Cerebellar cortex (tissue), 1 donor: Measurements from ENCODE around the gene NUDT4.
"Not testable (repeated sequence)": the region's sequence is repeated elsewhere in the genome, so short reads cannot be mapped to it uniquely, and the experiment has no call there.

Source experiments
- DNase-seq: peaks from one replicate; pipeline ENCODE4 v3.0.0-alpha.2; 2015; ENCODE audit warnings: low spot score

The NUDT4 gene

DNA sequence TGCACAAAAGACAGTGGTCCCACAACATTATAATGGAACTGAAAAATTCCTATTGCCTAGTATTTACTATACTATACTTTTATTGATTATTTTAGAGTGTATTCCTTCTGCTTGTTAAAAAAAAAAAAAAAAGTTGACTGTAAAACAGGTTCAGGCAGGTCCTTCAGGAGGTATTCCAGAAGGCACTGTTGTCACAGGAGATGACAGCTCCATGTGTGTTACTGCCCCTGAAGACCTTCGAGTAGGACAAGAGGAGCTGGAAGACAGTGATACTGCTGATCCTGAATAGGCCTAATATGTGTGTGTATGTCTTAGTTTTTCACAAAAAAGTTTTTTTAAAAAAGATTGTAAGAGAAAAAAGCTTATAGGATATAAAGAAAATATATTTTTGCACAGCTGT lies 51.7 kb downstream of the NUDT4 start:
- no peak for DNase-seq

DNA sequence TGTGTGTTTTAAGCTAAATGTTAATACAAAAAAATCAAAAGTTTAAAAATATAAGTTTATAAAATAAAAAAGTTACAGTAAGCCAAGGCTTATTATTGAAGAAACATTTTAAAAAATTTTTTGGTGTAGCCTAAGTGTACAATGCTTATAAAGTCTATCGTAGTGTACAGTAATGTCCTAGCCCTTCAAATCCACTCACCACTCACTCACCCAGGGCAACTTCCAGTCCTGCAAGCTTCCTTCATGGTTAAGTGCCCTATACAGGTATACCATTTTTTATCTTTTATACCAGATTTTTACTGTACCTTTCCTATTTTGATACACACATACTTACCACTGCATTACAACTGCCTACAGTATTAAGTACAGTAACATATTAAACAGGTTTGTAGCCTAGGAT lies 52.1 kb downstream of the NUDT4 start:
- no peak for DNase-seq

DNA sequence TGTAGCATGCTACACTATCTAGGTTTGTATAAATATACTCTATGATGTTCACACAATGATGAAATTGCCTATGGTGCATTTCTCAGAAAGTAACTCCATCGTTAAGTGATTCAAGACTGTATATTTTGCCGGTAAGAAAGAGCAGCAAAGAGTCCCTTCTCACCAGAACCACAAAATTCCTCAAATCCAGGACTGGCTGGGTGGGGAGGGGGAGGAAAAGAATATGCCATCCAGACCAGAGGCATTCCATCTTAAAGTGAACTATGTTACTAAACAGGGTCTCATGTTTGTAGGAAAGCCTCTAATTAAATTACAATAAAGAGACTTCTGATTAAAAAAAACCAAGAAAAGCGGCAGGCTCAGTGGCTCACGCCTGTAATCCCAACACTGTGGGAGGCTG lies 52.6 kb downstream of the NUDT4 start:
- no peak for DNase-seq

DNA sequence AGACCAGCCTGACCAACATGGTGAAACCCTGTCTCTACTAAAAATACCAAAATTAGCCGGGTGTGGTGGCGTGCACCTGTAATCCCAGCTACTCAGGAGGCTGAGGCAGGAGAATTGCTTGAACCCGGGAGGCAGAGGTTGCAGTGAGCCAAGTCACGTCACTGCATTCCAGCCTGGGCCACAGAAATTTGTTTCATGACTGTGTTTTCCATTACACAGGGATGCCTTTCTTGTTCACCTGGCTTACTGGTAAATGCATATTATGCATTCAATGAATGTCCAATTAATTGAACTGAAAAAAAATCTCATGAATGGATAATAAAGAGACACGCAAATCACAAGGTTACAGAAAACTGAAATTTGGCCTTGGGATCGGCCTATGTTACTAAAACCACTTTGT lies 54.3 kb downstream of the NUDT4 start:
- DNase-seq = not testable (repeated sequence)

DNA sequence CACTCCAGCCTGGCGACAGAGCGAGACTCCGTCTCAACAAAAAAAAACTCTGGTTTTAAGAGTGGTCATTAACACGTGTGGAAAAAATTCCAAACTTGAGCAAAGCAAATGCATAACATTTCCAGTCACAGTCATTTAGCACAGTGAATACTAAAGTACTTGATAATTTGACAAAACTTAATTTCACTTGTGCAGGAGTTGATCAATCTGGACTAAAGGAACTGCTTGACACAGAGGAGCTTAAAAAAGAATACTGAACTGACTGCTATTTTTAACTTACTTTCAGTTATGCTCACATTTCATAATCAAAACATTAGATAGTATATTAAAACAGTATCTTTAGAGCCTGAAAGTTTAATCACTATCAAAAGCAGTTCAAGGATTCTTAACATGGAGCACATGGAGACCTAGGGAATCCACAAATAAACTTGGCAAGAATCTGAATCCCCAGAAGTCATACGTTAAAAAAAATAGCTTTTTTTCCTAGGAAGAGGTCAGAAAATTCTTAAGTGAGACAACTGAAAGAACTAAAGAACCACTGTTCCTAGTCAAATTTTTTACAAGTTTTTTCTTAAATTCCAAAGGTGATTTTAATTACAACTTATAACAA lies 56.6 kb downstream of the NUDT4 start:
- DNase-seq = no peak

DNA sequence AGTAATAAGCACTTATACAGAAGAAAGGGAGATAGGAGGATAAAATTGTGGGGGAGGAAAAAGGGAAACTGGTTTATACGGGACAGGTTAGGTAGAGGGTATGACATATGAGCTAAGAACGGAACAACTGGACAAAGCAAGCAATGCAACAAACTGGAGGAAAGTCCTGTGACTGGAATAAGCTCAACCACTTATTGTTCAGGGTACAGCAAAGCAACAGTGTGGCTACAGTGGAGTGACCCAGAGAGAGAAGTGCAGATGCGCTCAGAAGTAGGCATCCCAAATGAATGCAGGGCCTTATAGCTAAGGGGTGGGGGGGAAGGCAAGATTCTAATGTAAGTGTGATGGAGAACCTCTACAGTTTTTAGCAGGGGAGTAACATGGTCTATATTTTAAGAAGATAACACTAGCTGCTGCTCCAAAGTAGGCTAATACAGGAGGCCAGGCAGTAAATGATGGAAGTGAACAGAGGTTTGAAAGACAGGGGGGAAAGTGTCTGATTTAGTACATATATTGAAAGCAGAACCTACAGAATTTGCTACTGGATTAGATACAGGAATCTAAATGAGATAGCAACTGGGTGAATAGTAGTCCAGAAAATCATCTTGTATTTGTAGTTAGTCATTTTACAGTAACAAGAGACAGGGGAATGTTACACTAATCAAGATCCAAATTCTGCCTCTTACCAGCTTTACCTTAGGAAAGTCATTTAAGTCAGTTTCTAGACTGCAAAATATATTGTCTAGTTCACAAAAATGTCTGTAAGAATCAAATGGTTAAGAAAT lies 60.7 kb downstream of the NUDT4 start:
- no peak for DNase-seq

DNA sequence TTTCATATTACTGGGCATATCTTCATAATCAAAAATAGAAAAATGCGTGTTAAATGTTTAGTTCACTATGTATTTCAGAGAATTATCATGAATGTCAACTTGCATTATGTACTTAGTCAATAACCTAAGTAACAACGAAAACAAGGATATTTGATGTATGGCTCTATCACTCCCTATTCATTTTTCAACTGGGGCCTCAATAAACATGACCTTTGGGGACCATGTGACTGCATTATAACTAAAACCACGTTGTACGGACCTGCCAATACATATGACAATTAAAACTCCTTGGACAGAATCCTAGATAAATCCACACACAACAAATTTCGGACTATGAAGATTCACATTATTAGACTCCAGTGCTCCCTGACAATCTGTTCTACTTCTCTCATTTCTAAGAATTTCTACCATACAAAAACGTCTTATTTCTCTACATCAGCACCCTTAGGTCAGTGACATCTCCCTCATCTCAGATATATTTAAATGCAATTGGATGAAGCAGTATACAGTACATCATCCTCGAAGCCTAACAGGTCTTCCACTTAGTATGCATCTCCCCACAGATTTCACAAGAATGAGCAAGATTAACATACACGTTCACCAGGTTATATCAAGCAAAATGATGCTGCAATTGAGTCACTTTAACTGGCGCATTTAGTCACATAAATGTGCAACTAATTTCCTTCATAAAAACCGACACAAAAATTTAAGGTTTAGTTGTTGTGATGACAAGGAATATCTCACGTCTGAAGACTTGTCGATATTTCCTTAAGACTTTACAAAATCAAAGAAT lies 62.5 kb downstream of the NUDT4 start:
- DNase-seq = no peak

DNA sequence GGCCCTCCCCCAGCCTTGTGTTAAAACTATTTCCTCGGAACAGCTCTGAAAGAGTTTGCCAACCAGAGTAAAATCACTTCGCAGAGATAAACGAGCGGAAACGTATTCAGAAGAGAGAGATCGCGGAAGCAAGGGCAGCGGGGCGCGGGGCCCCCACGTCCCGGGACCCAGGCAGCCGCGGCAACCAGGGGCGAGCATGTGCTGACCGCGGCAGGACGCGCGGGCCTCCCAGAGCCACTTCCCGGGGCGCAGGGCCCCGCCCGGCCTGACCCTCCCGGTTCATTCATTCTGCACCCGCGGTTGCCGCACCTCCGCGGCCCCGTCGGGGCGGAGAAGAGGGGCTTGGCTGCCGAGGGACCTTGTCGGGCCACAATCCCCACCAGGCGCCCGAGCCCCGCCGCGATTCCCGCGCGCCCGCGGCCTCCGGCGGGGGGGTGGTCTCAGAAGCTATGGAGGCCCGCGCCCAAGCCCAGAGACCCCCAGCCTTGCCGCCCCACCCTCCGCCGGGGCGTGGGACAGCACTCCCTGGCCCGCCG lies 63.4 kb downstream of the NUDT4 start:
- no peak for DNase-seq

DNA sequence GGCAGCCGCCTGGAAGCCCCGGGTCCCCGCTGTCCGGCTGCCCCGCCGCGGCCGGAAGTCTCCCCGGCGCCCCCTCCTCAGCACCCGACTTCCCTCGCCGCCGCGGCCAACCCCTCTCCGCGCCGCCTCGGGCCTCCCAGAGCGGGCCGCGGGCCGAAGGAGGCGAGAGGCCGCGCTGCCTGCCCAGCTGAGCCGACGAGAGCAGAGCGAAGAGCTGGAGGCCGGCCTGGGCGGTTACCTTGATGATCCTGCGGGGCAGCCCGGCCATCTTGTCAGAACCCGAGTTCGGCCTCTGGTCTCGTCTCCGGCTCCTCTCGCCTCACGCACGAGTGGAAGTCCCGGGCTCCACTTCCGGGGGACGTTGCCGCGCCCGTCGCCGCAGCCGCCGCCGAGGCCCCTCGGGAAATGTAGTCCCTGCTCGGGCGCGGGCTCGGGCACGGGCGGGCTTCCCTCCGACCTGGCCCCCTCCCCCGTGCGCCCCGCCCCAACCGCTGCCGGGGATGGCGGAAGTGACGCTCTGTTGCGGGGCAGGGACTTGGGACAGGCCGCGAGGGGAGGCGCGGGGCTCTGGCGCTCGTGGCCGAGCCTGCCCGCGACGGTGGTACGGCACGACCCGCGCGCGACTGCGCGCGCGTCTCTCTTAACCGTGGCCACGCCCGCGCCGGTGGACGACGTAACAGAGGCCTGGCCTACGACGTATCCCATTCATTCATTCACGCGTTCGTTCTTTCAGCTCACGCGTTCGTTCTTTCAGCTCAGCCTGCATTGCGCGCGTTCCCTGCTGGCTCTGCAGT lies 64.1 kb downstream of the NUDT4 start, which contains the start of gene UBE2N:
TSS of gene UBE2N (minus strand) at position 331 of the 794 bp plus-strand sequence. CDS start at position 268, 63 bp downstream.
- DNase-seq = peak; percentile 98

DNA sequence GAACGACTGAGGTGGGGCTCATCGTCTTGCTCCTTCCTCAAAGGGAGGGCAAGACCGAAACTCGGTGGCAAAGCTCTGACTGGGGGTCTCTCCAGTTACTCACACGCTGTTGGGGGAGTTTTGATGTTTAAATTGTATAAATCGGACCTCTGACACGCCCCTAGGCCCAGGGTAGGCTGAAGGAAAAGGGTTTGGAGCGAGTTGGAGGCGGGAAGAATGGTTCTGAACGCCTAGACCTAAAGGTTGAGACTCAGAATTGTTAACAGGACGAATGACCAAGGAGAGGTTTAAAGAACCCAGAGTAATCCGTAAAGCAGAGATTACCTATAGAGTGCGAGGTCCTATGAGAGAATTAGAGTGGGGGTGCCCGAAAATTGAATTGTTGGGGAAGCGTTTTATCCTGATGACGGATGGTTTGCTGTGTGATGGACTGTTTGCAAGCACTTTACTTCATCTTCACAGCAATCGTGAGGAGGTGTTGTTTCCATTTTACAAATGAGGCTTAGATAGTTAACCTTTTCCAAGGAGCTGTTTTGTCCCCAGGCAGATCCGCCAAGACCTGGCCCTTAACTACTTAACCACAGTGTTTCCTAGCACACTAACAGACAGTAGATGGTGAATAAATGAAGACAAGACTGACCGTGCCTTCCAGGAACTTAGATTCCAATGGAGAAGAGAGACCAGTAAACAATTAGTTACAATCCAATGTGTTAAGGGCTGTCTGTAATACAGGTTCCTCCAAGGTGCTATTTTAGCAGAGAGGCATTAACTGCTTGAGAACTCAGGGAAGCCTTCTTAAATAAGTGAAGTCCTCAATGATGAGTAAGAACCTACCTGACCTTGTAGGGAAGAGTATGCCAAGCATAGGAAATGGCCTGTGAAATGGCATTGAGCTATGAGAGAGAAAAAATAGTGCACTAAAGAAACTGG lies 65.0 kb downstream of the NUDT4 start:
- no peak for DNase-seq

DNA sequence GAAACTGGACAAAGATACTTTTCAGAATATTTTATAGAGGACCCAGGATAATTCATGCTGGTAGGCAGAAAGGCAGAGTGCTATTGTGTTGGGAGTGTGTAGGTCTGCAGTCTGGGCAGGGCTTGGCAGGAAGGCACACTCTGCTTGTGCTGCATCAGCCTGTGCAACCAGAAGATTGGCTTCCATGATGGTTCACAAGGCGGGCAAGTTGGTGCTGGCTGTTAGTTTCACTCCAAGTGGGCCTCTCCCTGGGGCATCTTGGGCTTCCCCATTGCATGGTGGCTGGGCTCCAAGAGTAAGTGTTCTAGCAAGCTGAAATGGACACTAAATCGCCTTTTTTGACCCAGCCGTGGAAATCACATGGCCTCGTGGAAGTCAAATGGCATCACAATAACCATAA lies 65.9 kb downstream of the NUDT4 start:
- no peak for DNase-seq

DNA sequence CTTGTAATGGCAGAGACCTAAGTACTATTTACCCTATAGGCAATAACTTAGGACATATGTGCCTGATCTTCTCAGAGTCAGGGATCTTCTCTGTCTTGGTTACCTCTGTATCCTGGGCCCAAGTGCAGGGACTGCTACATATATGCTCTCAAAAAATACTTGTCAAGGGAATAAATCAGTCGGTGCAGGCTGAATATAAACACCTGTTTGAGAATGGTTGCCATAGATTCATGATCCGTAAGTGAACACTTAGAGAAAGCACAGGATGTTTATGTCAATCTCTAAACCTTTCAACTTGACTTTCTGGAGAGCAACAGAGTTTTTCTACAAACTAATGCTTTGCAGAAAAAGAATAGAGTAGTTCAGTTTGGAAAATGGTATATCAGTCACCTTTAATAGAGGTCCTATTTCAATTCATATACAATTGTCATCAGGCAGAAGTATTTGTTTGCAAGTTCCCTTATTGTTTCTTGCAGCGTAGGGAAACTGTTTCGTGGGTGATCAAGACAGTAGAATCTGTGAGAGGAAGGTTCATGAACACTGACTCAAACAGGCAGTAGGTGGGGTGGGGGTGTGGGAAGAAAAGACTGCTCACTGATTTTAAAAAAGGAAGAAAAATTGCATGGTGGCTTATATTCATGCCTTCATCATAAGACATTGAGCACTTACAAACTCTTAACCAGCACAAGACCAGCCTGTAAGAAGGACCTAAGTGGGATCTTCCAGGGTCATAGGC lies 70.0 kb downstream of the NUDT4 start:
- DNase-seq = no peak

DNA sequence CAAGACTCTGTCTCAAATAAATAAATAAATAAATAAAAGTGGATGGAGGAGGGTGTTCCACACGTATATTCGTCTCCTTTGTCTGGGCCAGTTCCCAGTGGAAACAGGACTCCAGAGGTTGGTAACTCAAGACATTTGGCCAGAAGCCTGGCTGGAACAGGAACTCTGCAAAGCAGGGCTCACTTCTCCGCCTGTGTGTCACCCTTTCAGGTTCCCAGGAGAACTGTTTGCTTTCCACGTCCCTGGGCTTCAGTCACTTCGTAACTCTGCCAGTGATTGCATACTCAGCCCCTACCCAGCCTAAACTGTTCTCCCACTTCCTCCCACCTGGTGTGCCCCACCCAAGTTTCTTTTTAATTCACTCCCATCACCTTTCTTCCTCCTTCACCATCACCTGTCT lies 71.1 kb downstream of the NUDT4 start:
- no peak for DNase-seq

DNA sequence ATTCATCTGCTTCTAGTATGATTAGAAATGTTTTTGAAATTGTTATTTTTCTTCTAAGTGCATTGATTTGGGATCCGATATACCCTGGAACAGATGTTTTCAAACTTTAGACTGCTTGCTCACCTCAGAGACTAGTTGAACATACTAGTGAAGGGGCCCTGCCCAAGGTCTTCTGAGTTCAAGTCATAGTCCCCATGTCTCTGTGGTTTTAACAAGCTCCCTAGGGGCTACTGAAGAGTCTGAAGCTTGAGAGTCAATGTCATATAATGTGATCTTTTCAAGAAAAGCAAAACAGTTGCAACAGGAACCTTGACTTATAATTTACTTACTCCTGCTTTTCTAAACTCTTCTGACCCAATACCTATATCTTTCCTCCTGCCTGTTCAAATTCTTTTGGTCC lies 71.6 kb downstream of the NUDT4 start:
- DNase-seq = no peak

DNA sequence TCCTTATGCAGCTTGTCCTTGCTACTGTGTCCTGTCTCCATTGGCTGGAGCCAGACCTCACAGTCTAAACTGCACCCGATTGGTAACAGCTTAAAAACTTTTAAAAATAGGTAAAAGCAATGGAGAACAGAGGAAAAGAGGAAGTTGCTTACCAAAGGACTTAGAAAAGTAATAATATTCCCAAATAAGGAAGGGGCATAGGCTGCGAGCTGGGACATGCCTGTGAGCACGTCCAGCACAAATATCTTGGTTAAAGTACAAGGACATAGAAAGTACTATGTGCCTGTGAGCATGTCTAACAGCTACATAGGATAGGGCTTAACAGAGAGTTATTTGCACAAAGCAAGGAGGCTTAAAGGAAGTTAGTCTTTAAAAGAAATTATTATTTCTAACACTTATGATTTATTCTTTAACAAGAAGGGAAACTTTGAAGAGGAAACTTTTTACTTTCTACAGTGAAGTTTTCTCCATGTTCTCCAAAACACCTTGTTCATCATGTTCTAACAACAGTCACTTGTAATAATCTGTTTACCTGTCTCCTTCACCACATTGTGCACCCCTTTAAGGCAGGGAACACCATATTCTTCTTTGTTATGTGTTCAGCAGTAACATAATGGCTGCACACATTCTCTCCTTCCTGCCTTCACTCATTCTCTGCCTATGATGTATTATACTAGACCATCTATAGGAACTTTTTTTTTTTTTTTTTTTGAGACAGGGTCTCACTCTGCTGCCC lies 73.9 kb downstream of the NUDT4 start:
- DNase-seq = no peak

DNA sequence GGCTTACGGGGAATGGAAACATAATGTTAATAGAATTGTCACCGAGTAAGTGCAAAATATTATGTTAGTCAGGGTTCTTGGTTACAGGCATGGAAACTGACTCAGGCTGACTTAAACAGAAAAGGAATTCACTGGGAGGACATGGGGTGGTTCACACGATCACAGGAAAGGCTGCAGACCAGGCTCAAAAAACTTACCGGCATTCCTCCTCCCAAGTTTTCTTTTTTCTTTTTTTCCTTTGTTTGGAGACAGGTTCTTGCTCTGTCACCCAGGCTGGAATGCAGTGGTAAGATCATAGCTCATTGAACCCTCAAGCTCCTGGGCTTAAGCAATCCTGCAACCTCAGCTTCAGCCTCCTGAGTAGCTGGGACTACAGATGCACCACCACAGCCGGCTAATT lies 75.9 kb downstream of the NUDT4 start:
- DNase-seq = no peak

DNA sequence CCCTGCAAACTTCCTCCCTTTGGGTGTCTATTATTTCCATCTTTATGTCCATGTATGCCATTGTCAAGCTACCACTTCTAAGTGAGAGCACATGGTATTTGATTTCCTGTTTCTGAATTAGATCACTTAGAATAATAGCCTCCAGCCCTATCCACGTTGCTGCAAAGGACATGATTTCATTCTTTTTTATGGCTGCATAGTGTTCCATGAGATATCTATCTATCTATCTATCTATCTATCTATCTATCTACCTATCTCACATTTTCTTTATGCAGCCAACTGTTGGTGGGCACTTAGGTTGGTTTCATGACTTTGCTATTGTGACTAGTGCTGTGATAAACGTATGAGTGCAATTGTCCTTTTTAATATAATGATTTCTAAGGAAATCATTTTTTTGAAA lies 78.4 kb downstream of the NUDT4 start:
- DNase-seq = no peak
